Measurements from ENCODE around the gene RTN1. TPM values are rescaled to one million over a fixed set of nuclear protein-coding genes. Genes with fewer than 3 reads are reported as not detected.
A peak's percentile ranks its signal among the peaks of the same experiment; 100 is the strongest.

Gene RTN1
- total RNA-seq, 2 donors from 2014 or later = 0.84 to 4.7 TPM

DNA sequence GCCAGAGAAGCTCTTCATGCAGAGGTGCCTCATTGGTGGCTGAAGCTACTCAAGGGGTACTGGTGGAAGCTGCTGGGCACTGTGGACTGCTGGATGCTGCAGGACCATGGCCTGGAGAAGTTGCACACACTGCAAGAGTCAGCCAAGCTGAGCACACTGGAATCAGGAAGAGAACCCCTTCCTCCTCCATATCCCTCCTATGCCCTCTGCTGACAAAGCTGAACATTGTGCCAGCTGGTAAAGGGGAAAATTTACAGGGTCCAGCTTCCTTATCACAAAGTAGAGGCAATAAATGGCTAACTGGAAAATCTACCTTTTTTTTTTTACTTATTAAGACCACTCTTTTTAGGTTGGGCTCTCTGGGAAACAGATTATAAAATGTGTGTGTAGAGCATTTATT is 300.5 kb downstream of the RTN1 start:
- peak; percentile 41 for DNase-seq
- intact Hi-C loops (cut with DNase I) = loop anchor here (5.0 kb wide), 1 partner anchor 63 kb away; no protein-coding TSS in a partner anchor
- H3K27me3 ChIP-seq = no peaks in the 10 kb centered on the region
- H3K27ac ChIP-seq = no peak overlapping the region
- H3K4me3 ChIP-seq = no peak overlapping the region
- H3K9me3 ChIP-seq = no peaks in the 10 kb centered on the region
- TF ChIP-seq, protein P1, sequence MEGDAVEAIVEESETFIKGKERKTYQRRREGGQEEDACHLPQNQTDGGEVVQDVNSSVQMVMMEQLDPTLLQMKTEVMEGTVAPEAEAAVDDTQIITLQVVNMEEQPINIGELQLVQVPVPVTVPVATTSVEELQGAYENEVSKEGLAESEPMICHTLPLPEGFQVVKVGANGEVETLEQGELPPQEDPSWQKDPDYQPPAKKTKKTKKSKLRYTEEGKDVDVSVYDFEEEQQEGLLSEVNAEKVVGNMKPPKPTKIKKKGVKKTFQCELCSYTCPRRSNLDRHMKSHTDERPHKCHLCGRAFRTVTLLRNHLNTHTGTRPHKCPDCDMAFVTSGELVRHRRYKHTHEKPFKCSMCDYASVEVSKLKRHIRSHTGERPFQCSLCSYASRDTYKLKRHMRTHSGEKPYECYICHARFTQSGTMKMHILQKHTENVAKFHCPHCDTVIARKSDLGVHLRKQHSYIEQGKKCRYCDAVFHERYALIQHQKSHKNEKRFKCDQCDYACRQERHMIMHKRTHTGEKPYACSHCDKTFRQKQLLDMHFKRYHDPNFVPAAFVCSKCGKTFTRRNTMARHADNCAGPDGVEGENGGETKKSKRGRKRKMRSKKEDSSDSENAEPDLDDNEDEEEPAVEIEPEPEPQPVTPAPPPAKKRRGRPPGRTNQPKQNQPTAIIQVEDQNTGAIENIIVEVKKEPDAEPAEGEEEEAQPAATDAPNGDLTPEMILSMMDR (IDR thresholded peaks at IDR 0.05) = peak; percentile 29
- H3K36me3 ChIP-seq = no peaks in the 10 kb centered on the region
- H3K4me1 ChIP-seq = no peaks in the 10 kb centered on the region
- no peak overlapping the region for H3K9ac ChIP-seq (ENCODE audit: low read depth in 2 of 2, low read length in 2 of 2)

DNA sequence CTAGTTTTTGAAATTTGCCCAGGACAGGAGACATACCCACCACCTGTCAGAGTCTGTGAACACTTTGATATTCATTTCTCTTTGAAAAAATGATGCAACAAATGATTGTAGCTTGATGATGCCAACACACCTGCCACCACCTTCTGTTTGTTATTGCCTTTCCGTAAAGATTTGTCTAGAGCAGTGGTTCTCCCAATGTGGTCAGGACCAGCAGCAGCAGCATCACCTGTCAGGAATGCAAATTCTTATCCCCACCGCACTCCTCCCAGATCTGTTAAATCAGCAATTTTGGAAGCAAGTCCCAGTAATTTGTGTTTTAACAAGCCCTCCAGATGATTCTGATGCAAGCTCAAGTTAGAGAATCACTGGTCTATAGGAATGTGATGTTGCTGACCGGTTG is 303.9 kb downstream of the RTN1 start:
- TF ChIP-seq, protein P1 (IDR thresholded peaks at IDR 0.05) = no peak
- Histone ChIP-seq H3K4me3 (no peak overlapping the region), H3K27me3 (no peaks in the 10 kb centered on the region), H3K9ac (ENCODE audit: low read depth in 2 of 2, low read length in 2 of 2) (no peak overlapping the region), H3K36me3 (no peaks in the 10 kb centered on the region), H3K9me3 (no peaks in the 10 kb centered on the region), H3K27ac (peak overlapping the region; percentile 42), H3K4me1 (no peaks in the 10 kb centered on the region)
- intact Hi-C loops (cut with DNase I) = no loop called here
- peak; percentile 19 for DNase-seq

DNA sequence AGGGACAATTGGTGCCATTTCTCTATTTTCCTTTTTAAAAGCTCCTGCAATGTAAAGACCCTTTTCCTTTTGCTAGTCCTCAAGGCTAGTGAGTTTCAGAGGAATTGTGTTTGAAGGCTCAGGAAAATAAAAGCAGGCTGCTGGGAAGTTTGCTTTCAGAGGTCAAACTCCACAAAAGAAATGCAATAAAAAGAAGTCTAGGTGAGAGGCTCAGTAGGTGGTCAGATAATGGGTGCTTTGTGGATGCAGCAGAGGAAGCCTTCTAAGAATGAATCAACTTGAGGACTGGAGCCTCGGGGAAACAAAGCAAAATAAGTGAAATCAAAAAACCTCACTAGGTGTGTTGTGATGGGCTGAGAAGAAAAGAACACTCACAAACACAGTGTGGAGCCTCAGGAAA is 304.3 kb downstream of the RTN1 start:
- Histone ChIP-seq H3K27me3 (no peaks in the 10 kb centered on the region), H3K9me3 (no peaks in the 10 kb centered on the region), H3K4me3 (no peak overlapping the region), H3K27ac (peak overlapping the region; percentile 42), H3K4me1 (no peaks in the 10 kb centered on the region), H3K9ac (ENCODE audit: low read depth in 2 of 2, low read length in 2 of 2) (no peak overlapping the region), H3K36me3 (no peaks in the 10 kb centered on the region)
- peak; percentile 30 for DNase-seq
- TF ChIP-seq, protein P1 (IDR thresholded peaks at IDR 0.05) = no peak
- intact Hi-C loops (cut with DNase I) = no loop called here

DNA sequence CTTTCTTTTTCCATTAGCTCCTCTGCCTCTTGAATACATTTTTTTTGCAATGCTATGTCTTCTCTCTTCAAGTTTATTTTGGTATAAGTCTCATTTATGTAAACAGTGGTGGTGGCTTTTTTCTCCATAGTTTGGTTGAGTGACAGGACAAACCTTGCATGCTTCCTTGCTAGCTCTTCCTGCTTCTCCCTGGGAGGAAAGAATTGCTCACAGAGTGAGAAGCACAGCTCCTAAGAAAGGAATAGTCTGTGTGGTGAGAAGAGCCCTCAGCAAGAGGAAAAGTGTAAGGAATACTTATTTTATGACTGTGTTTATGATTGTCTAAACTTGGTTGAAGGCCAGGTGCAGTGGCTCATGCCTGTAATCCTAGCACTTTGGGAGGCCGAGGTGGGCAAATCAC is 305.5 kb downstream of the RTN1 start:
- Histone ChIP-seq H3K9me3 (no peaks in the 10 kb centered on the region), H3K27ac (peak overlapping the region; percentile 42), H3K4me3 (no peak overlapping the region), H3K27me3 (no peaks in the 10 kb centered on the region), H3K36me3 (no peaks in the 10 kb centered on the region), H3K9ac (ENCODE audit: low read depth in 2 of 2, low read length in 2 of 2) (no peak overlapping the region), H3K4me1 (no peaks in the 10 kb centered on the region)
- peak; percentile 37 for DNase-seq
- TF ChIP-seq, protein P1 (IDR thresholded peaks at IDR 0.05) = no peak
- intact Hi-C loops (cut with DNase I) = no loop called here

DNA sequence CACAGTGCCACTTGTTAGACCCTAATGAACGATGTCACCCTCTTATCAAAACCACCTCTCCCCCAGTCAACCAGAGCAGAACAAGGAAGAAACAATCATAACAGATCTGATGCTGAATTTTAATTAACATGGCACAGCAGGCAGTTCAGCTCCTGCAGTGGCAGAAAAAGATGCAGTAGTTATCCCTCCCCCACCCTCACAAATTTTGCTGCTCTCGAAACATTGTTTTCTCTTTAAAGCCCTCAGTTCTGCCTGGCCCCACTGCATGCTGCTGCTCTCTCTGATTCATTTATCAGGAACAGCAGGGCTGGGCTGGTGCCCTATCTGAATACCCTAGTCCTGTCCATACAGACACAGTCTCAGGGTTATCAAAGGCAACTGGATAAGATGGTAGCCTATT is 306.2 kb downstream of the RTN1 start:
- Histone ChIP-seq H3K27me3 (no peaks in the 10 kb centered on the region), H3K4me1 (no peaks in the 10 kb centered on the region), H3K27ac (peak overlapping the region; percentile 42), H3K36me3 (no peaks in the 10 kb centered on the region), H3K9ac (ENCODE audit: low read depth in 2 of 2, low read length in 2 of 2) (peak overlapping the region in 1 of 2 donors; percentile 44), H3K4me3 (no peak overlapping the region), H3K9me3 (no peaks in the 10 kb centered on the region)
- TF ChIP-seq, protein P1 (IDR thresholded peaks at IDR 0.05) = no peak
- intact Hi-C loops (cut with DNase I) = no loop called here
- DNase-seq = peak; percentile 23
